ENCODE data around the gene IMPDH1. TPM values are rescaled to one million over a fixed set of nuclear protein-coding genes. Genes with fewer than 3 reads are reported as not detected.
A peak's percentile ranks its signal among the peaks of the same experiment; 100 is the strongest.

The IMPDH1 gene
- total and polyA plus RNA-seq, 10 of the 15 experiments (the other 5 are each of a cell fraction or from before 2014, with no cell fraction given) = 0.50 to 61.3 (median 41.8) TPM

DNA sequence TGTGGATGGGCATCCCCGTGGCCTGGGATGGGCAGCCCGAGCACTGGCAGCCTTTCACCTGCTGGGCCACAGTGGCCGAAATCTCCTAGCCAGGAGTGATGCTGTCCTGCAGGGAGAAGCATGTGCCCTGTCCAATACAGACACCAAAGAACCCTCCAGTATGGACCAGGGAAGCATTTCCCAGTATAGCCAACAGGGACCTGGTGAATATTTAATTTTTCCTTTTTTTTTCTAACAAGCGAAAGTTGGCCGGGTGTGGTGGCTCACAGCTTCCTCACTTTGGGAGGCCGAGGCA lies 11.0 kb downstream of the IMPDH1 start:
- H3K9me3 ChIP-seq (replicated peaks; ENCODE audit: control insufficient read depth, insufficient read depth, low read length) = no peaks in the 10 kb centered on the region
- H3K27me3 ChIP-seq (replicated peaks in 1 of 2; ENCODE audit: control insufficient read depth in 2 of 2, insufficient read depth in 2 of 2, low read length in 1 of 2) = no peaks in the 10 kb centered on the region
- no TSS peak for BruUV-seq (replicated peaks)
- CTCF ChIA-PET = interaction anchor here (0.8 to 23.9 kb wide), 9 partner anchors 10 to 62 kb away, joined by 3 to 458 read pairs (median 8); partner anchors contain the start of gene RBM28
- no peaks in the 10 kb centered on the region for H4K20me1 ChIP-seq (ENCODE audit: control insufficient read depth, insufficient read depth)
- H2AFZ ChIP-seq (ENCODE audit: control insufficient read depth, low read depth, low read length) = no peak overlapping the region
- in situ Hi-C loops (cut with MboI) = no loop called here
- RAD21 ChIA-PET (ENCODE audit: unreplicated experiment) = interaction anchor here (1.3 to 3.9 kb wide), 4 partner anchors 18 to 62 kb away, joined by 3 to 46 read pairs (median 4); no protein-coding TSS in a partner anchor
- H3K4me2 ChIP-seq (ENCODE audit: control insufficient read depth, insufficient read depth) = no peak overlapping the region
- peaks cover 9 to 13% of the 10 kb centered on the region in 2 experiments; a peak in 3 of 4 replicates for H3K36me3 ChIP-seq (ENCODE audit: control insufficient read depth in 2 of 2, insufficient read depth in 2 of 2, low read length in 1 of 2)
- POLR2A ChIA-PET = no interaction called here
- no peak overlapping the region for H3K4me3 ChIP-seq
- SMC1A ChIA-PET (ENCODE audit: uncharacterized antibody, unreplicated experiment) = interaction anchor here (1.1 to 4.0 kb wide), 4 partner anchors 10 to 272 kb away, joined by 3 to 80 read pairs (median 9); no protein-coding TSS in a partner anchor
- no peak overlapping the region for H3K9ac ChIP-seq (ENCODE audit: control insufficient read depth, insufficient read depth, low read length)
- ATAC-seq (peak; percentile 49), DNase-seq (ENCODE audit: low read depth, low spot score) (no peak), FAIRE-seq (no peak)
- intact Hi-C loops (cut with micrococcal nuclease; ENCODE audit: unreplicated experiment) = loop anchor here (1.0 kb wide), 1 partner anchor 61 kb away; no protein-coding TSS in a partner anchor
- no peaks in the 10 kb centered on the region for H3K4me1 ChIP-seq (ENCODE audit: control insufficient read depth, insufficient read depth, low read length)
- H3K27ac ChIP-seq (ENCODE audit: control insufficient read depth, insufficient read depth) = no peak overlapping the region
- 68% methylated on average over 6 of the region's 6 CpGs for WGBS (ENCODE audit: insufficient coverage, insufficient replicate concordance, low lambda C conversion rate, missing lambda C conversion rate)
- no peaks in the 10 kb centered on the region; the same call in 1 of the 2 replicates for H3K79me2 ChIP-seq (ENCODE audit: control insufficient read depth, insufficient read depth, low read length)
- TF ChIP-seq SMC3 (IDR thresholded peaks at IDR 0.05; ENCODE audit: borderline replicate concordance, low read length) = no peak
- TF ChIP-seq YBX1 (IDR thresholded peaks at IDR 0.05) = no peak
- TF ChIP-seq, protein P1, sequence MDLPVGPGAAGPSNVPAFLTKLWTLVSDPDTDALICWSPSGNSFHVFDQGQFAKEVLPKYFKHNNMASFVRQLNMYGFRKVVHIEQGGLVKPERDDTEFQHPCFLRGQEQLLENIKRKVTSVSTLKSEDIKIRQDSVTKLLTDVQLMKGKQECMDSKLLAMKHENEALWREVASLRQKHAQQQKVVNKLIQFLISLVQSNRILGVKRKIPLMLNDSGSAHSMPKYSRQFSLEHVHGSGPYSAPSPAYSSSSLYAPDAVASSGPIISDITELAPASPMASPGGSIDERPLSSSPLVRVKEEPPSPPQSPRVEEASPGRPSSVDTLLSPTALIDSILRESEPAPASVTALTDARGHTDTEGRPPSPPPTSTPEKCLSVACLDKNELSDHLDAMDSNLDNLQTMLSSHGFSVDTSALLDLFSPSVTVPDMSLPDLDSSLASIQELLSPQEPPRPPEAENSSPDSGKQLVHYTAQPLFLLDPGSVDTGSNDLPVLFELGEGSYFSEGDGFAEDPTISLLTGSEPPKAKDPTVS (IDR thresholded peaks at IDR 0.05; ENCODE audit: low read depth, low read length) = no peak
- no peak for TF ChIP-seq NFXL1 (IDR thresholded peaks at IDR 0.05; ENCODE audit: borderline replicate concordance)
- 0 out of 4 replicates have a peak, but pooled peaks of 1 of the 2 experiments have one; percentile 1 for TF ChIP-seq IKZF2 (IDR thresholded peaks at IDR 0.05)
- TF ChIP-seq BCLAF1 (IDR thresholded peaks at IDR 0.05) = no peak
- TF ChIP-seq, protein P2, sequence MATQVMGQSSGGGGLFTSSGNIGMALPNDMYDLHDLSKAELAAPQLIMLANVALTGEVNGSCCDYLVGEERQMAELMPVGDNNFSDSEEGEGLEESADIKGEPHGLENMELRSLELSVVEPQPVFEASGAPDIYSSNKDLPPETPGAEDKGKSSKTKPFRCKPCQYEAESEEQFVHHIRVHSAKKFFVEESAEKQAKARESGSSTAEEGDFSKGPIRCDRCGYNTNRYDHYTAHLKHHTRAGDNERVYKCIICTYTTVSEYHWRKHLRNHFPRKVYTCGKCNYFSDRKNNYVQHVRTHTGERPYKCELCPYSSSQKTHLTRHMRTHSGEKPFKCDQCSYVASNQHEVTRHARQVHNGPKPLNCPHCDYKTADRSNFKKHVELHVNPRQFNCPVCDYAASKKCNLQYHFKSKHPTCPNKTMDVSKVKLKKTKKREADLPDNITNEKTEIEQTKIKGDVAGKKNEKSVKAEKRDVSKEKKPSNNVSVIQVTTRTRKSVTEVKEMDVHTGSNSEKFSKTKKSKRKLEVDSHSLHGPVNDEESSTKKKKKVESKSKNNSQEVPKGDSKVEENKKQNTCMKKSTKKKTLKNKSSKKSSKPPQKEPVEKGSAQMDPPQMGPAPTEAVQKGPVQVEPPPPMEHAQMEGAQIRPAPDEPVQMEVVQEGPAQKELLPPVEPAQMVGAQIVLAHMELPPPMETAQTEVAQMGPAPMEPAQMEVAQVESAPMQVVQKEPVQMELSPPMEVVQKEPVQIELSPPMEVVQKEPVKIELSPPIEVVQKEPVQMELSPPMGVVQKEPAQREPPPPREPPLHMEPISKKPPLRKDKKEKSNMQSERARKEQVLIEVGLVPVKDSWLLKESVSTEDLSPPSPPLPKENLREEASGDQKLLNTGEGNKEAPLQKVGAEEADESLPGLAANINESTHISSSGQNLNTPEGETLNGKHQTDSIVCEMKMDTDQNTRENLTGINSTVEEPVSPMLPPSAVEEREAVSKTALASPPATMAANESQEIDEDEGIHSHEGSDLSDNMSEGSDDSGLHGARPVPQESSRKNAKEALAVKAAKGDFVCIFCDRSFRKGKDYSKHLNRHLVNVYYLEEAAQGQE (IDR thresholded peaks at IDR 0.05; ENCODE audit: low read depth, low read length) = no peak

Measured in GM12878 (cell line).